Measurements from ENCODE around the gene VEGFA. TPM values are rescaled to one million over a fixed set of nuclear protein-coding genes. Genes with fewer than 3 reads are reported as not detected.

The VEGFA gene
- polyA plus RNA-seq, 2 of the 4 experiments (the other 2 are of a cell fraction) = 35.8 to 83.7 TPM

- CTCF ChIA-PET = interaction anchor here (0.9 to 2.1 kb wide), 4 partner anchors 19 to 340 kb away, joined by 3 to 7 read pairs (median 4); no protein-coding TSS in a partner anchor
- peak overlapping the region in 1 of 2 experiments; percentile 30; a peak in 1 of 6 replicates for H3K27ac ChIP-seq
- FAIRE-seq = no peak
- no peak overlapping the region for H3K4me2 ChIP-seq
- WGBS (ENCODE audit: missing lambda C conversion rate) = 80% methylated on average over 2 of the region's 4 CpGs
- TF ChIP-seq ZC3H11A (IDR thresholded peaks at IDR 0.05) = no peak
- no peak for TF ChIP-seq EP300 (IDR thresholded peaks at IDR 0.05)
- no peak for TF ChIP-seq HEYL (CRISPR knock-in tag; IDR thresholded peaks at IDR 0.05)
- TF ChIP-seq CBX2 (IDR thresholded peaks at IDR 0.05; ENCODE audit: borderline replicate concordance, low read depth) = no peak
- TF ChIP-seq NR3C1 (IDR thresholded peaks at IDR 0.05) = no peak
- TF ChIP-seq CBX8 (IDR thresholded peaks at IDR 0.05) = no peak
- no peak for TF ChIP-seq RCOR1 (IDR thresholded peaks at IDR 0.05; ENCODE audit: low read depth, low read length)
- TF ChIP-seq, protein P1, sequence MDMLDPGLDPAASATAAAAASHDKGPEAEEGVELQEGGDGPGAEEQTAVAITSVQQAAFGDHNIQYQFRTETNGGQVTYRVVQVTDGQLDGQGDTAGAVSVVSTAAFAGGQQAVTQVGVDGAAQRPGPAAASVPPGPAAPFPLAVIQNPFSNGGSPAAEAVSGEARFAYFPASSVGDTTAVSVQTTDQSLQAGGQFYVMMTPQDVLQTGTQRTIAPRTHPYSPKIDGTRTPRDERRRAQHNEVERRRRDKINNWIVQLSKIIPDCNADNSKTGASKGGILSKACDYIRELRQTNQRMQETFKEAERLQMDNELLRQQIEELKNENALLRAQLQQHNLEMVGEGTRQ (IDR thresholded peaks at IDR 0.05) = no peak
- TF ChIP-seq POLR2A (IDR thresholded peaks at IDR 0.05; ENCODE audit: low read length) = no peak
- TF ChIP-seq CHD2 (IDR thresholded peaks at IDR 0.05; ENCODE audit: low read length, partially characterized antibody) = no peak
- no peak for TF ChIP-seq MYC (IDR thresholded peaks at IDR 0.05; ENCODE audit: borderline replicate concordance, low read length)
- TF ChIP-seq, protein P2, sequence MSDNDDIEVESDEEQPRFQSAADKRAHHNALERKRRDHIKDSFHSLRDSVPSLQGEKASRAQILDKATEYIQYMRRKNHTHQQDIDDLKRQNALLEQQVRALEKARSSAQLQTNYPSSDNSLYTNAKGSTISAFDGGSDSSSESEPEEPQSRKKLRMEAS (IDR thresholded peaks at IDR 0.05) = no peak
- TF ChIP-seq RNF2 (IDR thresholded peaks at IDR 0.05; ENCODE audit: borderline replicate concordance, low read depth) = no peak
- TF ChIP-seq FOSB (CRISPR knock-in tag; IDR thresholded peaks at IDR 0.05) = no peak
- TF ChIP-seq GATA3 (IDR thresholded peaks at IDR 0.05; ENCODE audit: borderline replicate concordance) = no peak
- no peak for TF ChIP-seq CHD4 (IDR thresholded peaks at IDR 0.05; ENCODE audit: borderline replicate concordance)
- TF ChIP-seq KDM1A (IDR thresholded peaks at IDR 0.05; ENCODE audit: low read depth) = no peak
- no peaks in the 10 kb centered on the region for H3K9me3 ChIP-seq
- DNase-seq (ENCODE audit: low read depth in 1 of 2, low spot score in 1 of 2) = no peak
- POLR2A ChIA-PET = no interaction called here
- H3K4me1 ChIP-seq = peaks cover 12% of the 10 kb centered on the region; the same call in 2 of the 3 replicates
- no peak for ATAC-seq
- no peak overlapping the region for H3K4me3 ChIP-seq
Observed at GRCh38 chr6:43739642-43740091, 30.3 kb upstream of the VEGFA start.

DNA sequence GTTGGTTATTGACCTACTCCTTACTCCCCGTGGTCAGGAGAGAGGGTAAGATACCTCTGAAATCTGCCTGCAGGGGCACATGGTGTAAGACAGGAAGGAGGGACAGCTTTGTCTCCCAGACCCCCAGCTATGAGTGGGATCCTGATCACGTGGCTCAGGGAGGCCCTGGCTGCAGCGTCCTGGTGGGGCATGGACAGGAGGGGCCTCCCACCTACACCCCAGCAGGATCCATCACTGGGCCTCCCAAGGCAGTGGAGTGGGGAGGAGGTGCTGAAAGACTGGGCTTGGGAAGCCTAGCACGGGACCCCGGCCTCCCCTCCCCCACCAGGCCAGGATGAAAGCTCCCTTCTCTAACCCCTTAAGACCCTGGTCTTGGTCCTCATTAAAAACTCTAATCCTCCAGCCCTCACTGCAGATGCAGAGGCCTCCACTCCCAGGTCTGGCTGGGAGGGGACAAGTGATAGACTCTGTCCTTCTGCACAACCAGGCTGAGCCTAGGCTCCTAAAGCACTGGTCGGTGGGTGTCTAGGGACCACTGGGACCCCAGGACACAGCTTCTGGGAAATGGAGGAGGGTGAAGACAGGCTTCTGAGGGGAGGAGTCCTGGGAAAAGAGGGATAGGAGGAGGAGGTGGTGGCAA is 29.6 kb upstream of the VEGFA start:
- Histone ChIP-seq H3K9me3 (no peaks in the 10 kb centered on the region), H3K4me2 (no peak overlapping the region), H3K4me3 (no peak overlapping the region), H3K4me1 (peaks cover 14% of the 10 kb centered on the region; the same call in 2 of the 3 replicates), H3K27ac (peak overlapping the region in 1 of 2 experiments; percentile 45; a peak in 1 of 6 replicates)
- POLR2A ChIA-PET = no interaction called here
- DNase-seq (ENCODE audit: low read depth in 1 of 2, low spot score in 1 of 2) (no peak), FAIRE-seq (no peak), ATAC-seq (no peak; a peak in 1 of 6 replicates)
- CTCF ChIA-PET = interaction anchor here (0.9 to 2.1 kb wide), 5 partner anchors 18 to 339 kb away, joined by 3 to 7 read pairs (median 4); no protein-coding TSS in a partner anchor
- TF ChIP-seq GATA3 (IDR thresholded peaks at IDR 0.05; ENCODE audit: borderline replicate concordance) (no peak), FOXS1 (CRISPR knock-in tag; IDR thresholded peaks at IDR 0.05) (no peak), RAD21 (conservative IDR thresholded peaks at IDR 0.05 in 1 of 2, IDR thresholded peaks at IDR 0.05 in 1 of 2) (no peak), POLR2A (IDR thresholded peaks at IDR 0.05; ENCODE audit: low read length) (no peak)
- TF ChIP-seq, protein P3, sequence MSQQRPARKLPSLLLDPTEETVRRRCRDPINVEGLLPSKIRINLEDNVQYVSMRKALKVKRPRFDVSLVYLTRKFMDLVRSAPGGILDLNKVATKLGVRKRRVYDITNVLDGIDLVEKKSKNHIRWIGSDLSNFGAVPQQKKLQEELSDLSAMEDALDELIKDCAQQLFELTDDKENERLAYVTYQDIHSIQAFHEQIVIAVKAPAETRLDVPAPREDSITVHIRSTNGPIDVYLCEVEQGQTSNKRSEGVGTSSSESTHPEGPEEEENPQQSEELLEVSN (IDR thresholded peaks at IDR 0.05; ENCODE audit: borderline replicate concordance, low read depth) = no peak
- TF ChIP-seq, protein P1 (IDR thresholded peaks at IDR 0.05) = no peak
- WGBS (ENCODE audit: missing lambda C conversion rate) = 77% methylated on average over 5 of the region's 6 CpGs

All from A549 (cell line).